A549 (cell line): Measurements from ENCODE around the gene PTPRD. TPM values are rescaled to one million over a fixed set of nuclear protein-coding genes. Genes with fewer than 3 reads are reported as not detected.

Experiments
- ATAC-seq, 2 experiments: fragments of 200-7000 bp in 1 of 2; fragments of >200 bp in 1 of 2; cut with Nextera tagmentation in 1 of 2; cut with Tn5 transposase in 1 of 2; 3 replicates each; pipeline versions ENCODE4 v1.8.0 to v1.9.1; 2018 to 2020; ENCODE audit warnings: mild to moderate bottlenecking in 1 of 2, moderate library complexity in 1 of 2
- CTCF ChIA-PET: fragments of 300-600 bp; sonication (Branson Sonifier 250); formaldehyde crosslinking; extraction: SDS; loops from one replicate; lab custom pipeline; 2021; ENCODE audit warnings: antibody characterized with exemption, inconsistent platforms; lab: Yijun Ruan, JAX
- POLR2A ChIA-PET: fragments of 350-600 bp; formaldehyde crosslinking; extraction: SDS; loops from one replicate; lab custom pipeline; 2021; ENCODE audit warnings: antibody characterized with exemption, inconsistent platforms; lab: Yijun Ruan, JAX
- DNase-seq, 2 experiments: peaks; one replicate each; pipeline versions ENCODE4 v3.0.0 to v3.0.0-alpha.2; 2011 to 2016; ENCODE audit warnings: low read depth in 1 of 2, low spot score in 1 of 2
- FAIRE-seq: peaks from 2 replicates; lab custom pipeline; 2011; peaks lifted over from hg19 to GRCh38; lab: Jason Lieb, UNC
- H3K27ac ChIP-seq, 2 experiments: fragments of >200 bp; sonication (Bioruptor Twin); formaldehyde crosslinking; 3 replicates each; pipeline ENCODE4 v1.5.1; 2016 to 2017
- H3K4me1 ChIP-seq: fragments of >200 bp; sonication (Bioruptor Twin); formaldehyde crosslinking; 3 replicates; pipeline ENCODE4 v1.6.1; 2016
- H3K4me2 ChIP-seq: fragments of >200 bp; sonication (Bioruptor Twin); formaldehyde crosslinking; 3 replicates; pipeline ENCODE4 v1.6.1; 2016
- H3K4me3 ChIP-seq: fragments of >200 bp; sonication (Bioruptor Twin); formaldehyde crosslinking; 3 replicates; pipeline ENCODE4 v1.5.1; 2016
- H3K9me3 ChIP-seq: fragments of >200 bp; sonication (Bioruptor Twin); formaldehyde crosslinking; 3 replicates; pipeline ENCODE4 v1.6.1; 2016
- ATOH8 ChIP-seq: fragments of 250-450 bp; sonication (Bioruptor Pico); IDR thresholded peaks from 2 replicates; pipeline ENCODE4 v1.5.0; 2020; ENCODE audit warnings: low read depth, mild to moderate bottlenecking, moderate library complexity
- BHLHE40 ChIP-seq: IDR thresholded peaks from 2 replicates; pipeline ENCODE4 v1.6.1; 2012; ENCODE audit warnings: low read depth, low read length, inconsistent platforms
- CBX2 ChIP-seq: fragments of 200-600 bp; sonication (generic); IDR thresholded peaks from 2 replicates; pipeline ENCODE4 v1.6.1; 2016; ENCODE audit warnings: low read depth, mild to moderate bottlenecking, borderline replicate concordance
- CTCF ChIP-seq: fragments of >200 bp; sonication (Bioruptor Twin); formaldehyde crosslinking; IDR thresholded peaks from 3 replicates; pipeline ENCODE4 v1.5.1; 2016
- FOSB ChIP-seq: fragments of 250-450 bp; sonication (Bioruptor Pico); IDR thresholded peaks from 2 replicates; pipeline ENCODE4 v1.5.0; 2020; ENCODE audit warnings: mild to moderate bottlenecking, moderate library complexity
- HOXB13 ChIP-seq: fragments of 250-450 bp; sonication (Bioruptor Pico); IDR thresholded peaks from 2 replicates; pipeline ENCODE4 v1.5.0; 2020; ENCODE audit warnings: low read depth, mild to moderate bottlenecking, moderate library complexity
- HOXB5 ChIP-seq: fragments of 250-450 bp; sonication (Bioruptor Pico); IDR thresholded peaks from 2 replicates; pipeline ENCODE4 v1.5.0; 2020; ENCODE audit warnings: mild to moderate bottlenecking, moderate library complexity
- JUN ChIP-seq, 2 experiments: fragments of >200 bp; sonication (Bioruptor Twin); formaldehyde crosslinking; IDR thresholded peaks; 2 replicates in 1 of 2; 3 replicates in 1 of 2; pipeline ENCODE4 v1.6.1; 2016 to 2017
- JUNB ChIP-seq: fragments of >200 bp; sonication (Bioruptor Twin); formaldehyde crosslinking; IDR thresholded peaks from 2 replicates; pipeline ENCODE4 v1.6.1; 2016
- KDM5A ChIP-seq: fragments of 200-600 bp; sonication (generic); IDR thresholded peaks from 2 replicates; pipeline ENCODE4 v1.6.1; 2016; ENCODE audit warnings: antibody characterized with exemption, mild to moderate bottlenecking
- MAFK ChIP-seq: fragments of 450-650 bp; IDR thresholded peaks from 2 replicates; pipeline ENCODE4 v1.6.1; 2014; ENCODE audit not compliant: partially characterized antibody
- MAX ChIP-seq: IDR thresholded peaks from 2 replicates; pipeline ENCODE4 v1.6.1; 2012
- NPAS2 ChIP-seq: fragments of 250-450 bp; sonication (Bioruptor Pico); IDR thresholded peaks from 2 replicates; pipeline ENCODE4 v1.8.0; 2022; ENCODE audit warnings: mild to moderate bottlenecking, moderate library complexity, borderline replicate concordance
- POLR2AphosphoS2 ChIP-seq: conservative IDR thresholded peaks from 2 replicates; pipeline ENCODE4 v1.6.1; 2012; ENCODE audit warnings: low read length, improper control_type of control experiment, inconsistent platforms
- RAD21 ChIP-seq, 2 experiments: fragments of >200 bp in 1 of 2; sonication (Bioruptor Twin) in 1 of 2; formaldehyde crosslinking in 1 of 2; IDR thresholded peaks in 1 of 2; conservative IDR thresholded peaks in 1 of 2; 2 replicates in 1 of 2; 3 replicates in 1 of 2; pipeline ENCODE4 v1.6.1; 2012 to 2018; ENCODE audit warnings: inconsistent platforms in 1 of 2
- RARB ChIP-seq: fragments of 250-450 bp; sonication (Bioruptor Pico); IDR thresholded peaks from 2 replicates; pipeline ENCODE4 v1.8.0; 2021; ENCODE audit warnings: mild to moderate bottlenecking, moderate library complexity
- RCOR1 ChIP-seq: fragments of 150-350 bp; IDR thresholded peaks from 2 replicates; pipeline ENCODE4 v1.6.1; 2014; ENCODE audit warnings: antibody characterized with exemption, low read length, low read depth
- REST ChIP-seq: fragments of 200-600 bp; sonication (generic); IDR thresholded peaks from 2 replicates; pipeline ENCODE4 v1.6.1; 2016; ENCODE audit warnings: antibody characterized with exemption, mild to moderate bottlenecking, moderate library complexity
- USF2 ChIP-seq: fragments of 450-650 bp; IDR thresholded peaks from 2 replicates; pipeline ENCODE4 v1.6.1; 2014; ENCODE audit warnings: antibody characterized with exemption
- ZC3H11A ChIP-seq: fragments of 450-650 bp; IDR thresholded peaks from 2 replicates; pipeline ENCODE4 v1.6.1; 2014; ENCODE audit warnings: antibody characterized with exemption, mild to moderate bottlenecking
- ZNF302 ChIP-seq: fragments of 250-450 bp; sonication (Bioruptor Pico); IDR thresholded peaks from 2 replicates; pipeline ENCODE4 v1.9.0; 2021; ENCODE audit warnings: inconsistent platforms, mild to moderate bottlenecking, moderate library complexity
- WGBS: methylation state at CpG from one replicate; pipeline ENCODE4 v1.1.6; 2017; ENCODE audit errors: missing lambda C conversion rate; 5-methylcytosine and 5-hydroxymethylcytosine counted together
- polyA plus RNA-seq, 4 experiments: library from polyadenylated mRNA; depleted of rRNA in 3 of 4; stranded (reverse); fragments of >200 nt; fragmentation: RNase III in 1 of 4; extraction: RNeasy Plus Mini Kit Qiagen cat#74134 plus additional on column Dnase treatment in 1 of 4; gene quantifications; 2 replicates in 3 of 4; 3 replicates in 1 of 4; pipeline ENCODE4 v1.2.3, GENCODE V29; 2011 to 2017

PTPRD gene
- polyA plus RNA-seq, 2 of the 4 experiments (the other 2 are of a cell fraction), result 0.39 to 1.3 TPM

GRCh38 chr9:8955315-8955714 lies 1657.5 kb downstream of the PTPRD start:
- no peak overlapping the region for H3K4me3 ChIP-seq
- no peaks in the 10 kb centered on the region for H3K9me3 ChIP-seq
- TF ChIP-seq POLR2AphosphoS2 (no peak), REST (no peak), MAX (no peak), FOSB (CRISPR knock-in tag) (no peak)
- FAIRE-seq (no peak), DNase-seq (no peak), ATAC-seq (no peak)
- H3K4me1 ChIP-seq, result no peaks in the 10 kb centered on the region
- POLR2A ChIA-PET, result no interaction called here
- CTCF ChIA-PET, result interaction anchor here (0.6 kb wide), 1 partner anchor 309 kb away, joined by 3 read pairs; no protein-coding TSS in a partner anchor
- H3K27ac ChIP-seq, result no peak overlapping the region
- H3K4me2 ChIP-seq, result no peak overlapping the region
- WGBS, result 4% methylated on average over 2 of the region's 2 CpGs

- Histone ChIP-seq H3K4me3 (no peak overlapping the region), H3K27ac (no peak overlapping the region), H3K9me3 (no peaks in the 10 kb centered on the region), H3K4me2 (no peak overlapping the region), H3K4me1 (no peaks in the 10 kb centered on the region)
- ChIA-PET CTCF (no interaction called here), POLR2A (no interaction called here)
- no peak for TF ChIP-seq ZNF302 (CRISPR knock-in tag)
- ATAC-seq (no peak), DNase-seq (no peak), FAIRE-seq (no peak)
- WGBS, result 0% methylated on average over 1 of the region's 1 CpG
Measured at GRCh38 chr9:8946461-8946860, 1666.3 kb downstream of the PTPRD start.

GRCh38 chr9:8943392-8943791 lies 1669.4 kb downstream of the PTPRD start:
- Histone ChIP-seq H3K9me3 (no peaks in the 10 kb centered on the region), H3K4me3 (no peak overlapping the region), H3K27ac (no peak overlapping the region), H3K4me2 (no peak overlapping the region), H3K4me1 (no peaks in the 10 kb centered on the region)
- WGBS, result 6% methylated on average over 1 of the region's 1 CpG
- no peak for ATAC-seq
- TF ChIP-seq JUNB, result no peak
- no peak for TF ChIP-seq MAX
- no peak for TF ChIP-seq ZC3H11A
- TF ChIP-seq BHLHE40, result no peak
- TF ChIP-seq NPAS2 (CRISPR knock-in tag), result no peak
- TF ChIP-seq JUN (IDR thresholded peaks at IDR 0.05), result no peak
- no peak for TF ChIP-seq CBX2
- no peak for TF ChIP-seq HOXB13 (CRISPR knock-in tag)
- no peak for TF ChIP-seq USF2
- no peak for TF ChIP-seq RAD21 (conservative IDR thresholded peaks at IDR 0.05 in 1 of 2, IDR thresholded peaks at IDR 0.05 in 1 of 2)
- TF ChIP-seq HOXB5 (CRISPR knock-in tag), result no peak
- TF ChIP-seq CTCF, result no peak
- no peak for TF ChIP-seq RCOR1
- TF ChIP-seq KDM5A, result no peak
- TF ChIP-seq MAFK, result no peak
- no peak for TF ChIP-seq RARB (CRISPR knock-in tag)
- TF ChIP-seq ATOH8 (CRISPR knock-in tag), result no peak
- FAIRE-seq, result no peak
- POLR2A ChIA-PET, result no interaction called here
- no peak for DNase-seq
- CTCF ChIA-PET, result no interaction called here
